ENCODE data around the gene ERCC6.

ERCC6 gene

DNA sequence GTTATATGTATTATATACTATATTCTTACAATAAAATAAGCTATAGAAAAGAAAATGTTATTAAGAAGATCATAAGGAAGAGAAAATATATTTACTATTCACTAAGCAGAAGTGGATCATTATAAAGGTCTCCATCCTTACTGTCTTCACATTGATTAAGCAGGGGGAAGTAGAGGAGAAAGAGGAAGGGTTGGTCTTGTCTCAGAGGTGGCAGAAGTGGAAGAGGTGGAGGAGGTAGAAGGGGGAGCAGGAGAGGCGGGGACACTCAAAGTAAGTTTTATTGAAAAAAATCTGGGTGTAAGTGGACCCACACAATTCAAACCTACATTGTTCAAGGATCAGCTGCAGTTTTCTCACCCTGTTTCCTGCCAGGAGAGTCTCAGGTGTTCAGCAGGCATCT, 28.9 kb upstream of the ERCC6 start:
- Histone ChIP-seq H3K4me1 (ENCODE audit: control insufficient read depth, insufficient read depth, low read length) (no peaks in the 10 kb centered on the region), H3K9me3 (ENCODE audit: control insufficient read depth, low read length) (no peaks in the 10 kb centered on the region), H3K4me3 (ENCODE audit: low read length) (no peak overlapping the region), H3K36me3 (ENCODE audit: control insufficient read depth, insufficient read depth, low read length) (no peaks in the 10 kb centered on the region), H3K27me3 (ENCODE audit: control insufficient read depth, insufficient read depth, low read length) (no peaks in the 10 kb centered on the region), H3K9ac (ENCODE audit: low read length) (no peak overlapping the region)

DNA sequence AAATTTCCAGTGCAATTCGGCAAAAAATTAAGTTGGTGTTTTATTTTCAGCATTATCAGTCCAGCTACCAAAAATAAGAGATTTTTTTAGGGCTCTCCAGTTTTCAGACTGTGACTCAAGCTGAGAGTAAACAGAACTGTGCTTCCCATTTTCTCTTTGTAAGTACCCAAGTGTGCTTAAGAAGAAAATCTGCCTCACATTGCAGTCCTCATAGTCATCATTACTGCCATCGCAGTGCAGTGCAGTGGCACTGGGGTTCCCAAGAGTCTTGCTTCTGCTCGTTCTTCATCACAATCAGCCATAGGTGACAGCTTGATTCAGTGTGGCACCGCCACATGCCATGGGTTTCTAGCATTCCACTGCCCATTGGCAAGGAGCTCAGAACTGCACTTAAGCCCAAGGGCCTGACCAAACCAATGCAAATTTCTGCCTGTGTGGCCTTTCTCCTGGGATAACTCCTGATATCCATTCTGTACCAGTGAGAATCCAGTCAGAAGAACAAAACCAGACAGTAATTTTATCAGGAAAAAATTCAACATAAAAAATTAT, 25.6 kb upstream of the ERCC6 start:
- Histone ChIP-seq H3K9ac (ENCODE audit: low read length) (no peak overlapping the region), H3K9me3 (ENCODE audit: control insufficient read depth, low read length) (no peaks in the 10 kb centered on the region), H3K27me3 (ENCODE audit: control insufficient read depth, insufficient read depth, low read length) (no peaks in the 10 kb centered on the region), H3K4me1 (ENCODE audit: control insufficient read depth, insufficient read depth, low read length) (no peaks in the 10 kb centered on the region), H3K36me3 (ENCODE audit: control insufficient read depth, insufficient read depth, low read length) (no peaks in the 10 kb centered on the region), H3K4me3 (ENCODE audit: low read length) (no peak overlapping the region)

DNA sequence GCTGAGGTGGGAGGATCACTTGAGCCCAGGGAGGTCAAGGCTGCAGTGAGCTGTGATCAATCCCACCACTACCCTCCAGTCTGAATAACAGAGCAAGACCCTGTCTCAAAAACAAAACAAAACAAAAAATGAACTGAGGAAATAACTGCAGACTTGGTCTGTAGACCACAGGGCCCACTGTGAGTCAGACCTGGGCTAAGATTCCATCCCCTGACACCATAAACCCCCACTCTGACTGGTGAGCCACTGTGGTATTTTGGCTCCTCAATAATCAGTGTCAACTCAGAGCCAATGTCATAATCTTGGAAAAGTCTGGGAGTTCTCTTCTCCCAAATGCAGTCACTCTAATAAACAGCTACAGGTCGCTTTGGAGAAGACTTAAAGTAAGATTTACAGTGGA, 24.0 kb upstream of the ERCC6 start:
- Histone ChIP-seq H3K27me3 (ENCODE audit: control insufficient read depth, insufficient read depth, low read length) (no peaks in the 10 kb centered on the region), H3K9me3 (ENCODE audit: control insufficient read depth, low read length) (no peaks in the 10 kb centered on the region), H3K9ac (ENCODE audit: low read length) (no peak overlapping the region), H3K36me3 (ENCODE audit: control insufficient read depth, insufficient read depth, low read length) (no peaks in the 10 kb centered on the region), H3K4me3 (ENCODE audit: low read length) (no peak overlapping the region), H3K4me1 (ENCODE audit: control insufficient read depth, insufficient read depth, low read length) (no peaks in the 10 kb centered on the region)

DNA sequence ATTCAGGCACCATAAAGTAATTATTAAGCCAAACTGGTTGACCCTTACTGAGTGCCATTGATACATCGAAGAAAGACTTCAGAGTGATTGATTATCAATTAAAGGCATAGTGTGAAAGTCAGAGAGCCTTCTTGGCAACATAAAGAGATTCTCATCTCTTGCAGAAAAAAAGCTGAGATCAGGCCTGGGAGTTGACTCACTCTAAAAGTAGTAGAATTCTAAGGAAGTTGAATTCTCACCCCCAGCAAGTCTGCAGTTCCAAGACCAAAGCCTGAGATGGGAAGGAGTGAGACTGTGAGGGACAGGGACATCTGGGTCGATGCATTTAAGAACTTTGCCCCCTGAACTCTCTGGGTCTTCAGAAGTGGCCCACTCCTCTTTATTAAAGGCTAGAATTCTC, 21.6 kb upstream of the ERCC6 start:
- no peaks in the 10 kb centered on the region for H3K36me3 ChIP-seq (ENCODE audit: control insufficient read depth, insufficient read depth, low read length)
- H3K4me1 ChIP-seq (ENCODE audit: control insufficient read depth, insufficient read depth, low read length) = no peaks in the 10 kb centered on the region
- no peak overlapping the region for H3K4me3 ChIP-seq (ENCODE audit: low read length)
- H3K9ac ChIP-seq (ENCODE audit: low read length) = no peak overlapping the region
- no peaks in the 10 kb centered on the region for H3K27me3 ChIP-seq (ENCODE audit: control insufficient read depth, insufficient read depth, low read length)
- H3K9me3 ChIP-seq (ENCODE audit: control insufficient read depth, low read length) = no peaks in the 10 kb centered on the region

DNA sequence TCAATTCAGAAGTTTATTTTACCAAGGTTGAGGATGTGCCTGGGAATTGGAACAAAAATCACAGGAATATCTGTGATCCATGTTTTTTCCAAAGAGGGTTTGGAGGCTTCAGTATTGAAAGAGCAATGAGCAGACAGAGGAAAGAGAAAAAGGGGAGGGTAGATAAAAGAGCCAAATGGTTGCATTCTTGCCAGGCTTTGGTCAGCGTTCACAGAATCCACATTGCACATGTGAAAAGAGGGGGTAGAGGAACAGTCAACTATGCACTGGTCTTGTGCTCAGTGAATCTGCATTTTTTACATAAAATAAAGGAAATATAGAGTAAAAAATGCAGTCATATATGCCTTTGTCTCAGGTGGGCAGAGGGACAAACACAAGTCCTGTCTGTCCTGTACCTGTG, 20.6 kb upstream of the ERCC6 start:
- H3K9me3 ChIP-seq (ENCODE audit: control insufficient read depth, low read length) = no peaks in the 10 kb centered on the region
- H3K27me3 ChIP-seq (ENCODE audit: control insufficient read depth, insufficient read depth, low read length) = no peaks in the 10 kb centered on the region
- no peaks in the 10 kb centered on the region for H3K36me3 ChIP-seq (ENCODE audit: control insufficient read depth, insufficient read depth, low read length)
- no peak overlapping the region for H3K4me3 ChIP-seq (ENCODE audit: low read length)
- H3K9ac ChIP-seq (ENCODE audit: low read length) = no peak overlapping the region
- H3K4me1 ChIP-seq (ENCODE audit: control insufficient read depth, insufficient read depth, low read length) = no peaks in the 10 kb centered on the region

DNA sequence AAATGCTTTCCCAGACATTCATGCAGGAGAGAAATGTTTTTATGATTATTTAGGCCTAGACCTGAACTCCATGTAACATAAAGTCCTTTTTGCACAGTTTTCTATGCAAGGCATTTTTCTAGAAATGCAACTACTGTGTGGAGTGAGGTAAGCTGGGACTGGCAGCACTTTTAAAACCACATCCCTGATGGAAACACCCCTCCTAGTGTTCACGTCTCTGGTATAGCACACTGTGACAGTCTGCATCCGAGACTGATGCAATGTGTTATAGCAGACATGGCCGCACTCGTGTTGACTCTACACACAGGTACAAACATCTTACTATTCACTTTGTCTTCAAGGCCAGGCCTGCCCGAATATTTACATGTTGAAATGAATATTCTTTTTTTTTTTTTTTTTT, 19.3 kb upstream of the ERCC6 start:
- Histone ChIP-seq H3K4me3 (ENCODE audit: low read length) (no peak overlapping the region), H3K9ac (ENCODE audit: low read length) (no peak overlapping the region), H3K36me3 (ENCODE audit: control insufficient read depth, insufficient read depth, low read length) (no peaks in the 10 kb centered on the region), H3K4me1 (ENCODE audit: control insufficient read depth, insufficient read depth, low read length) (no peaks in the 10 kb centered on the region), H3K27me3 (ENCODE audit: control insufficient read depth, insufficient read depth, low read length) (no peaks in the 10 kb centered on the region), H3K9me3 (ENCODE audit: control insufficient read depth, low read length) (no peaks in the 10 kb centered on the region)

DNA sequence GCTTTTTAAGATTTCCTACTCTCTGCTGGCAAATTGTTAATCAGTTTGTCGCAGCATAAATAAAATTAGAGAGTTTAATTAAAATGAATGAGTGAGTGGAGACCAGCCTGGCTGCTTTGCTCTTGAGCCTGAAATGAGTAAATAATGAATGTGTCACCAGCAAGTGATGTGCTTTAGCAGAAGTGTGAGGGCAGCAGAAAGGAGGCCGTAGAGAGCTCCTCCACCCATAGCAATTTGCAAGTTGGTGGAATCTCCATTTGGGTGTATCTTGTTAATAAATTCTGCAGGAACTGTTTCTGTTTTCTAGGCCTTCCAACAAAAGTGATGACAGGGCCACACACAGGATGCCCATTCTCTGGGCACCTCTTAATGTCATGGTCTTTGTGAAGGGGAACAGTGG, 18.8 kb upstream of the ERCC6 start:
- Histone ChIP-seq H3K9ac (ENCODE audit: low read length) (no peak overlapping the region), H3K27me3 (ENCODE audit: control insufficient read depth, insufficient read depth, low read length) (no peaks in the 10 kb centered on the region), H3K36me3 (ENCODE audit: control insufficient read depth, insufficient read depth, low read length) (no peaks in the 10 kb centered on the region), H3K9me3 (ENCODE audit: control insufficient read depth, low read length) (no peaks in the 10 kb centered on the region), H3K4me3 (ENCODE audit: low read length) (no peak overlapping the region), H3K4me1 (ENCODE audit: control insufficient read depth, insufficient read depth, low read length) (no peaks in the 10 kb centered on the region)

DNA sequence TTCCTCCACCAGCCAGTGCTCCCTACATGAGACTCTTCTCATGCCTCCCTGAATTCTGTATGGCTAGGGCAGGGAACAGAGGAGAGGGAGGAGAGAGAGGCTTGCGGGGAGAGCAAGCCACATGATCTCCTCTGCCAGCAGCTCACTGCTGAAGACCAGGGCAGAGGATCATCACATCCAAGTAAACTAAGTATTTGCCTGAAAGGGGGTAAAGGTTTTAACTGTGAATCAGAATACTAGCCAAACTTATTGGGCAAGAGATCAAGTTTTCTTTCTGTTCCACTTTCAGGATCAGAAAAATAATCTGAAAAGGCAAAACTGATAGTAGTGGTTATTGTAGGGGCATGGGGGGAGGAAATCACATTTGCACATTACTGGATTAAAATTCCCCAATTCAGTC, 17.8 kb upstream of the ERCC6 start:
- no peak overlapping the region for H3K9ac ChIP-seq (ENCODE audit: low read length)
- H3K27me3 ChIP-seq (ENCODE audit: control insufficient read depth, insufficient read depth, low read length) = no peaks in the 10 kb centered on the region

DNA sequence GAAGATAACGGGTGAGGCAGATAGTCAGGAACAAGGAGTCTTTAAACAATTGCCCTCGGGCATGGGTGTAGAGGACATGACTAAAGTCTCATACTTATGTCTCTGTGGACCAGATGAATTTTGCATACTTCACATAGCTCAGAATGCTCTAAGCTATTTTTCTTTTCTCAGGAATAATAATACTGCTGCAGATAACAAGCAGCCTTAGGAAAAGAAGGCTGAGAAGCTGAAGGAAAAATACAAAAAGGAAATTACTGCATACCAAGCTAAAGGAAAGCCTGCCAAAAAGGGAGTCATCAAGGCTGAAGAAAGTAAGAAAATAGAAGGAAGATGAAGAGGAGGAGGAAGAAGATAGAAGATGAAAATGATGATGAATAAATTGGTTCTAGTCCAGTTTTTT, 13.4 kb upstream of the ERCC6 start:
- Histone ChIP-seq H3K36me3 (ENCODE audit: control insufficient read depth, insufficient read depth, low read length) (no peaks in the 10 kb centered on the region), H3K9ac (ENCODE audit: low read length) (no peak overlapping the region), H3K9me3 (ENCODE audit: control insufficient read depth, low read length) (no peaks in the 10 kb centered on the region), H3K4me1 (ENCODE audit: control insufficient read depth, insufficient read depth, low read length) (no peaks in the 10 kb centered on the region), H3K4me3 (ENCODE audit: low read length) (no peak overlapping the region), H3K27me3 (ENCODE audit: control insufficient read depth, insufficient read depth, low read length) (no peaks in the 10 kb centered on the region)

More for the DNA sequence above, 17.8 kb upstream of the ERCC6 start:
- Histone ChIP-seq H3K36me3 (ENCODE audit: control insufficient read depth, insufficient read depth, low read length) (no peaks in the 10 kb centered on the region), H3K4me3 (ENCODE audit: low read length) (no peak overlapping the region), H3K9me3 (ENCODE audit: control insufficient read depth, low read length) (no peaks in the 10 kb centered on the region), H3K4me1 (ENCODE audit: control insufficient read depth, insufficient read depth, low read length) (no peaks in the 10 kb centered on the region)

DNA sequence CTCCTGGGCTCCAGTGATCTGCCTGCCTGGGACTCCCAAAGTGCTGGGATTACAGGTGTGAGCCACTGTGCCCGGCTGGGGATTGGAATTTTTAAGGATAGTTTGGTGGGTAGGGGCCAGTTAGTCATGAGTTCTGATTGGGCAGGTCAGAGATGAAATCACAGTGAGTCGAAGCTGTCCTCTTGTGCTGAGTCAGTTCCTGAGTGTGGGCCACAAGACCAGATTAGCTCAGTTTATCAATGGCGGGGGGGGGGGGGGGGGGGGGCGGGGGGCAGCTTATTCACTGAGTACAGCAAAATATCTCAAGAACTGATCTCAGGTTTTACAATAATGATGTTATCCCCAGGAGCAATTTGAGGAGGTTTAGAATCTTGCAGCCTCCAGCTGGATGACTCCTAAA, 11.6 kb upstream of the ERCC6 start:
- Histone ChIP-seq H3K4me1 (ENCODE audit: control insufficient read depth, insufficient read depth, low read length) (no peaks in the 10 kb centered on the region), H3K4me3 (ENCODE audit: low read length) (no peak overlapping the region), H3K27me3 (ENCODE audit: control insufficient read depth, insufficient read depth, low read length) (no peaks in the 10 kb centered on the region), H3K9ac (ENCODE audit: low read length) (no peak overlapping the region), H3K36me3 (ENCODE audit: control insufficient read depth, insufficient read depth, low read length) (no peaks in the 10 kb centered on the region), H3K9me3 (ENCODE audit: control insufficient read depth, low read length) (no peaks in the 10 kb centered on the region)

DNA sequence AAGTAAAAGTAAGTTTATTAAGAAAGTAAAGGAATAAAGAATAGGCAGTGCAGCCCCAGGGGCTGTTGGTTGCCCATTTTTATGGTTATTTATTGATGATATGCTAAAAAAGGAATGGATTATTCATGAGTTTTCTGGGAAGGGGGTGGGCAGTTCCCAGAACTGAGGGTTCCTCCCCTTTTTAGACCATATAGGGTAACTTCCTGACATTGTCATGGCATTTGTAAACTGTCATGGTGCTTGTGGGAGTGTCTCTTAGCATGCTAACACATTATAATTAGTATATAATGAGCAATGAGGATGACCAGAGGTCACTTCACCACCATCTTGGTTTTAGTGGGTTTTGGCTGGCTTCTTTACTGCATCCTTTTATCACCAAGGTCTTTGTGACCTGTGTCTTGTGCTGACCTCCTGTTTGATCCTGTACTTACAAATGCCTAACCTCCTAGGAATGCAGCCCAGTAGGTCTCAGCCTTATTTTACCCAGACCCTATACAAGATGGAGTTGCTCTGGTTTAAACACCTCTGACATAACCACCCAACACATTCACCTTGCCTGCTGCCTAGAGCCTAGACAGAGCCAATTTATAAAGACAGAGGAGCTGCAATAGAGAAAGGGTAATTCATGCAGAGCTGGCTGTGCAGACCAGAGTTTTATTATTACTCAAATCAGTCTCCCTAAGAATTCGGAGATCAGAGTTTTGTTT, 10.9 kb upstream of the ERCC6 start:
- Histone ChIP-seq H3K4me3 (ENCODE audit: low read length) (no peak overlapping the region), H3K9me3 (ENCODE audit: control insufficient read depth, low read length) (no peaks in the 10 kb centered on the region), H3K36me3 (ENCODE audit: control insufficient read depth, insufficient read depth, low read length) (no peaks in the 10 kb centered on the region), H3K4me1 (ENCODE audit: control insufficient read depth, insufficient read depth, low read length) (no peaks in the 10 kb centered on the region), H3K27me3 (ENCODE audit: control insufficient read depth, insufficient read depth, low read length) (no peaks in the 10 kb centered on the region), H3K9ac (ENCODE audit: low read length) (no peak overlapping the region)

DNA sequence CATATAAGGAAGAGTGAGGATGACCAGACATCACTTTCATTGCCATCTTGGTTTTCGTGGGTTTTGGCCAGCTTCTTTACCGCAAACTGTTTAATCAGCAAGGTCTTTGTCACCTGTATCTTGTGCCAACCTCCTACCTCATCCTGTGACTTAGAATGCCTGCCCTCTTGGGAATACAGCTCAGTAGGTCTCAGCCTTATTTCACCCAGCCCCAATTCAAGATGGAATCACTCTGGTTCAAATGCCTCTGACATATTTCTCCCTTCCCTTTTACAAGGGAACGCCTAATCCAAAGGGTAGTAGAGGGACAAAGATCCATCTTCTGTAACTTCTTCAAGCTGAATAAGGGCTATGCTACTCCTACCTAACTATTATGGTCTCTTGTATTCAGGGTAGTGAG, 4.7 kb upstream of the ERCC6 start:
- H3K4me3 ChIP-seq (ENCODE audit: low read length) = no peak overlapping the region
- H3K27me3 ChIP-seq (ENCODE audit: control insufficient read depth, insufficient read depth, low read length) = no peaks in the 10 kb centered on the region
- H3K36me3 ChIP-seq (ENCODE audit: control insufficient read depth, insufficient read depth, low read length) = no peaks in the 10 kb centered on the region
- no peak overlapping the region for H3K9ac ChIP-seq (ENCODE audit: low read length)
- H3K4me1 ChIP-seq (ENCODE audit: control insufficient read depth, insufficient read depth, low read length) = peaks cover 7% of the 10 kb centered on the region
- H3K9me3 ChIP-seq (ENCODE audit: control insufficient read depth, low read length) = no peaks in the 10 kb centered on the region

DNA sequence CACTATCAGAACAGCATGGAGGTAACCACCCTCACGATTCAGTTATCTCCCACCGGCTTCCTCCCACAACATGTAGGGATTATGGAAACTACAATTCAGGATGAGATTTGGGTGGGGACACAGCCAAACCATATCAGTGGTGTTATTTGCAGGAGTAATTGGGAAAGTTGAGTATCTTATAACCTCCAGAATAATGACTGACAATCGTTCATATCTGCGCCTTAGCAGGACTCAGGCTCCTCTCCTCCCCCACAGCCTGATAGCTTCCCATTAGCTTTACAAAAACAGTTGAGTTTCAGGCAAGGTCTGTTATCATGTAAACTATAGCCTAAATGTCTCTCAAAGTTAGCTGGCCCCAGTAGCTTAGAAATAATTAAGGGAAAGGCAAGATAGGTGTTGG, 3.4 kb upstream of the ERCC6 start:
- no peak overlapping the region for H3K9ac ChIP-seq (ENCODE audit: low read length)
- no peaks in the 10 kb centered on the region for H3K36me3 ChIP-seq (ENCODE audit: control insufficient read depth, insufficient read depth, low read length)
- no peaks in the 10 kb centered on the region for H3K27me3 ChIP-seq (ENCODE audit: control insufficient read depth, insufficient read depth, low read length)
- no peak overlapping the region for H3K4me3 ChIP-seq (ENCODE audit: low read length)
- no peaks in the 10 kb centered on the region for H3K9me3 ChIP-seq (ENCODE audit: control insufficient read depth, low read length)
- H3K4me1 ChIP-seq (ENCODE audit: control insufficient read depth, insufficient read depth, low read length) = peaks cover 16% of the 10 kb centered on the region
